GM18868 (cell line): Measurements from ENCODE around the gene HOMER2.
"Not testable (repeated sequence)": the region's sequence is repeated elsewhere in the genome, so short reads cannot be mapped to it uniquely, and the experiment has no call there.

Source experiments
- ATAC-seq: cut with Tn5 transposase; IDR thresholded peaks from one replicate; pipeline ENCODE4 v1.9.1; 2021; ENCODE audit warnings: mild to moderate bottlenecking, moderate library complexity; ENCODE audit not compliant: unreplicated experiment

HOMER2 gene

GRCh38 chr15:82952158-82953081, at the start of gene HOMER2:
TSS of gene HOMER2 (minus strand) at chr15:82952720. CDS start at chr15:82952535, 185 bp downstream.
- ATAC-seq = no peak

DNA sequence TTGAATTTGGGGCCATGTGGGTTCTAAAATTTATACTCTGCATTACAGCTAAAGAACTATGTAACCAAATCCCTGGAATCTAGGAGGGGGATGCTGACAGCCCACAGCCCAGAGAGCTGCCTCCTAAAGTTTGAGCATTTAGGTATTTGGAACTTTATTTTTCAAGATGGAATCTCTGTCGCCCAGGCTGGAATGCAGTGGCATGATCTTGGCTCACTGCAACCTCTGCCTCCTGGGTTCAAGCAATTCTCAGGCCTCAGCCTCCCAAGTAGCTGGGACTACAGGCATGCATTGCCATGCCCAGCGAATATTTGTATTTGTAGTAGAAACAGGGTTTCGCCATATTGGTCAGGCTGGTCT, 48.1 kb upstream of the HOMER2 start:
- ATAC-seq = not testable (repeated sequence)

DNA sequence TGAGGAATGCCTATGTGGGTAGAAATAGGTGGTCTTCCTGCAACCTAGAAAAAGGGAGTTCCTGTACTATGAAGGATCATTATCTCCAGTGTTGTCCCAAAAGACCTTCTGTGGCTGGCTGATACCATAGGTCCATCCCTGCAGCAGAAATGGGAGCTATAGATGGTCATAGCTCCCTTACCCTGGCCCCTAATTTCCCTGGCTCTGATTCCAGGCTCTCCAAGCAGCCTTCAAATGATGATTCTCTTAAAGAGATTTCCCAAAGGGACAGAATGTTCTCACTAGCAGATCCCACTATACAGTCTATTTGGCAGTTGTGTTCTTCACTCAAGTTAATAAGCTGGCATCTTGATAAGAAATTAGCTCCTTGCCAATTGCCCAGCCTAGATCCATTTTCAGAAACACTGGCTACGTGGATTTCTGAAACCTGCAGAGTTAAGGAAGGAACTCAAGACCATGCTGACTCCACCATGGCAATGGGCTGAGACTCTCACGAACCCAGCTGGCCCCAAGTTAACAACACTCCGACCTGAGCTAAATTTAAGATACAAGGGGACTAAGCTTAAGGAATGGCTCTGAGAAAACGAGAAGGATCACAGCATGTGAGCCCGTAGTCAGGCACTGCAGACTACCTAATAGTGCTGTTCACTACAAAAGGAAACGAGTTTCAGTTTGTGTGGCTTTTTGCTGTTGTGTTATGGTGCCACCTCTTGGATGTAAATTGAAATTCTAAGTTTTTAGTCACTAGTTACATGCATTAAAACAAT, 47.6 kb upstream of the HOMER2 start:
- ATAC-seq = peak; percentile 82

DNA sequence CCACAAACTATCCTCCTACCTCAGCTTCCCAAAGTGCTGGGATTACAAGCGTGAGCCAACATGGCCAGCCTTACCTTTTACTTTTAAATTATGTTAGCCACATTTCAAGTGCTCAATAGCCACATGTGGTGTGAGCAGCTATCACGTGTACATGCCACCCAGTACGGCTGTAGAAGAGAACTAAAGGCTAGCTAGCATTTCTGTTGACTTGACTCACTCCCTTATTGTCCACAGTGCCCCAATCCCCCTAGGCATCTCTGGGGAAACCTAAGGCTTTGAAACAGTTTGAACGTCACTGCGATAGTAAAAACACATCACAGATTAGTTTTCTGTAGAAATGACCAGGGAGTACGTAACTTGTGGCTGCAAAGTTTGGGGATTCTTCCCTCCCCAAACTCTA, 46.9 kb upstream of the HOMER2 start:
- ATAC-seq = no peak

- ATAC-seq = no peak
These were observed 43.4 kb upstream of the HOMER2 start for GRCh38 chr15:82995938-82996337.

GRCh38 chr15:82995076-82995475, 42.6 kb upstream of the HOMER2 start:
- ATAC-seq = no peak

- no peak for ATAC-seq
These were observed 40.6 kb upstream of the HOMER2 start for GRCh38 chr15:82993144-82993543.

GRCh38 chr15:82992436-82992998, 40.0 kb upstream of the HOMER2 start:
- ATAC-seq = no peak

DNA sequence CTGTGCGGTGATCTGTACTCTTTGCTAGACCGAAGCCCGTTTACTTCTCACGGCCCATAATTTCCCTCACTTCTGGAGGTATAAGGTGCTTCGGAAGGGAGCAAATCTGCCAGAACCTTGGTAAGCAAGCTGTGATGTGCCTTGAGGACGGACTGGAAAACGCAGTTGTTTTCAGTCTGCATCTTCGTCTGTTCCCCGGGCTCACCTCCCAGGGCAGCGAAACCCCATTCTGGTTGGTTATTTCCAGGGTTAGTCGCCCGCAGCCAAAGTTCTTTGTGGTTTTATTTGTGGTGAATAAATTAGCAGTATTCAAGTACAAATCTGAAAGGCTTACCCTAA, 33.9 kb upstream of the HOMER2 start:
- peak; percentile 28 for ATAC-seq

DNA sequence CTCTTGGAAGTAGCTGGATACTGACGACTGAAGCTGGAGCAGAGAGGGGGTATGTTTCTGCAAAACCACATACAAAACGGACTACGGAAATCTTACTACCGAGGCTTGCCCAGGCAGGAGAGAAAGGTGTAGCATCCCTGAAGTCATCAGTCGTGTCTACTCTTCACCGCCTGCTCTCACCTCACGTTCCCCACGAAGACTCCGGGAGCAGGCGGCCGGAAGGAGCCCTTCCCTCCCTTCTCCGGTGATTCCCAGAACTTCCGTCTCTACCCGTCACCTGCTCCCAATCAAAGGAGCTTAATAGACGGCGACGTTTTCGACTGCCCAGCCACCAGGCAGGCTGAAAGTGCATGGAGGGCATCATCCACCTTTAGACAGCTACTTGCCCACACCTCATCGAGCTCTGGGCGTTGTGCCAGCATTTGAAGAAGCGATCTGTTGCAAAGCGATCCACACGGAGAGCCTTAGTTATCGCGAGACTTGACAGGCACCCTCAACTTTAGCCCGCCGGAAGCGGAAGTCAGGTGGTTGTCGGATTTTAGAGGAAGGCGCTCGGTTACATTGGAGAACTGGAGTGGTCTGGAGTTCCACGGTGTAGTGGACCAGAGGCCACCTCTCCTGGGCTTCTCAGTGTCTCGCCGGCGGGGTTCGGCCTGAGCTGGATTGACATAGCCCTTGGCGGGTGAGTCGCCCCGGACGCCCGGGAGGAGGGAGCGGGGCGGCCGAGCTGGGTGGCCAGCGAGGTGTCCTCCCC, 33.3 kb upstream of the HOMER2 start, which contains the start of gene RAMAC:
TSS of gene RAMAC (plus strand) at position 523 of the 754 bp plus-strand sequence. CDS start 2,809 bp downstream, outside the sequence.
- ATAC-seq = peak; percentile 96

DNA sequence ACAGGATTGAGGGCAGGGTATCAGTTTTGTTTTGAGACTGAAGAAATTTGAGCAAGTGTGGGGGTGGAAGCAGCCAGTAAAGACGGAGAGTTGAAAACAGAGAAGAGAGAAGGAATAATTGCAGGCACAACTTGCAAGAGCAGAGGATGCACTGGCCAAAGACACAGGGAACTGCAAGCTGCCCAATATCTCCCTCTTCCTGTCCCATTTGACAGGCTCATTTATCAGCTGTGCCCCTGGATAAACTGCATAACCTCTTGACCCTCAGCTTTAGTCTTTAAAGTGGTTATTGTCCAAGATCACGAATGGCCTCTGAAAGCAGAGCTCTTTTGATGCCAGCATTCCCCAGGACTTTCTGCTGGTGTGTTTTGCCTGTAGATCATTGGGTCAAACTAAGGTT, 28.5 kb upstream of the HOMER2 start:
- ATAC-seq = no peak

GRCh38 chr15:82979726-82980125, 27.2 kb upstream of the HOMER2 start:
- ATAC-seq = no peak

GRCh38 chr15:82978438-82978837, 25.9 kb upstream of the HOMER2 start:
- ATAC-seq = no peak

DNA sequence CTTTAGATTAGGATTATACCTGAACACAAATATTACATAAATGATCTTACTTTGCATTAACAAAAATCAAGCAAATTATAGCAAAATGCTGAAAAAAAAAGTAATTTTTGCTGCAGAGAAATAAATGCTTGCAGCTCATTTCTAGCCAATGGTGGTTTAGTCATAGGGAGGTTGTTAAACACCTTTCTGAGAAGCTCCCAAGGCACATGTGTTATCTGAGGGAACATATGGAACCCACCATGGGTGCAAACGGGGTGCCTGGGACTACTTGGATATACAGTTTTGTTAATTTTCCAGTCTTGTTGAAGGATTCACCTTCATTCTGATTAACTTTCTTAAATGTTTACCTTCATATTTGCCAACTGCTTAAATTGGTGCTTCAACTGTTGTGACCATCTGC, 24.6 kb upstream of the HOMER2 start:
- no peak for ATAC-seq

- no peak for ATAC-seq
These were observed 20.5 kb upstream of the HOMER2 start for GRCh38 chr15:82972990-82973389.

GRCh38 chr15:82971218-82971984, 18.9 kb upstream of the HOMER2 start:
- ATAC-seq = no peak

- ATAC-seq = no peak
These were observed 18.2 kb upstream of the HOMER2 start for GRCh38 chr15:82970696-82971095.

DNA sequence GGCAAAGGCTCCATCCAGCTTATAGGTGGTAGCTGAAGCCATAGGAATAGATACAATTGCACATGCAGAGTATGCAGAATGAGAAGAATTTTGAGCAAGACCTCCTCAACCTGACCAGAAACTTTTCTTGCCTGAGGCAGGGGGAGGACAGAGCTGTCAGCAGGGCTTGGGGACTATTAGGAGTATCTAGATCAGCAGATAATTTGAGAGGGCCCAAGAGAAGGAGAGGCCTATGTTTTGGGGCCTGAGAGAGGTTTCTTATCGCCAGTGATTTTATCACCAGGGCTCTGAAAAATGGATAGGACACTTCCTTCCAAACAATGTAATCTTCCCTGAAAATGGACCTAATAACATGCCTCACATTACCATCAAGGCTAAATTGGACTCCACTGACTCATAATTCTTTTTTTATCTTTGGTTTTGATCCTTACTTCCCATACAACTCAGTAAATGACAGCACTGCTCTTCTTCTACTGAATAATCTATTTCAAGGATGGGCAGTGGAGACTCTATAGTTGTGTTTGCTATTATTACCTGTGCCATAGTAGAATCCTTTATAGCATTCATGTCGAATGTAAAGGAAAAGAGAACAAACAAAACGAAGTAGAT, 17.7 kb upstream of the HOMER2 start:
- ATAC-seq = no peak

GRCh38 chr15:82969353-82969752, 16.8 kb upstream of the HOMER2 start:
- no peak for ATAC-seq

DNA sequence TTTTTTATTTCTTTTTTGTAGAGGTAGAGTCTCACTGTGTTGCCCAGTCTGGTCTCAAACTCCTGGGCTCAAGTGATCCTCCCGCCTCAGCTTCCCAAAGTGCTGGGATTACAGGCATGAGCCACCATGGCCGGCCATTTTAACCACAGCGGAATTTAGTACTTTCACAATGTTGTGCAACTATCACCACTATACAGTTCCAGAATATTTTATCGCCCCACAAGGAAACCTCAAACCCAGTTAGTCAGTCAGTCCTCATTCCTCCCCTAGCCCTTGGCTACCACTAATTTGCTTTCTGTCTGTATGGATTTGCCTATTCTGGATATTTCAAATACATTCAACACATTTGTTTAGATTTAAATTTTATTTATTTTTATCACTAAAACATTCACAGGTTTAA, 15.5 kb upstream of the HOMER2 start:
- ATAC-seq = no peak
